Fibroblast of the aortic adventitia (primary cell): ENCODE measurements around the gene MSN. TPM values are rescaled to one million over a fixed set of nuclear protein-coding genes. Genes with fewer than 3 reads are reported as not detected.
A peak's percentile ranks its signal among the peaks of the same experiment; 100 is the strongest.
"Not testable (repeated sequence)": the region's sequence is repeated elsewhere in the genome, so short reads cannot be mapped to it uniquely, and the experiment has no call there.

Experiments used
- DNase-seq: peaks from one replicate; pipeline ENCODE4 v3.0.0-alpha.2; 2010; ENCODE audit warnings: low read depth
- H3K4me3 ChIP-seq: 2 replicates; pipeline ENCODE4 v1.5.1; 2011; ENCODE audit warnings: low read depth, mild to moderate bottlenecking, control low read depth, low read length, moderate library complexity
- total RNA-seq: library from RNA; depleted of rRNA; stranded (reverse); fragments of >200 nt; gene quantifications from 2 replicates; pipeline ENCODE4 v1.2.3, GENCODE V29; 2012; ENCODE audit warnings: low replicate concordance
- TF ChIP-seq, protein P1 (sequence below): IDR thresholded peaks from 2 replicates; pipeline ENCODE4 v1.5.1; 2011; ENCODE audit warnings: mild to moderate bottlenecking, low read length, control low read depth, inconsistent platforms; ENCODE audit not compliant: insufficient read depth

Gene MSN
- total RNA-seq, 1 donor: 335 TPM

DNA sequence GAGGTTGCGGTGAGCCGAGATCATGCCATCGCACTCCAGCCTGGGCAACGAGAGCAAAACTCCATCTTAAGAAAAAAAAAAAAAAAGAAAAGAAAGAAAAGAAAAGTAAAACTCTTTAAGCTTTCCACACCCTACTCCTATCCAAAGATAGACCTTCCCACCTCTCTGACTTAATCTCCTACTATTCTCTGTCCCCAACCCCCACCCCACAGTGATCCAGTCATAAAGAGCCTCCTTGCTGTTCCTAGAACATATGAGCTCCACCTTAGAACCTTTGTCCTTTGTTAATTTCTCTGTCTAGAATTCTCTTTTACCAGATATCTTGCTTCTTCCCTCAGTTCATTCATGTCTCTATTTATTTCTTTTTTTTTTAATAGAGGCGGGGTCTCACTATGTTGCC lies 30.1 kb upstream of the MSN start:
- no peak for DNase-seq
- TF ChIP-seq, protein P1, sequence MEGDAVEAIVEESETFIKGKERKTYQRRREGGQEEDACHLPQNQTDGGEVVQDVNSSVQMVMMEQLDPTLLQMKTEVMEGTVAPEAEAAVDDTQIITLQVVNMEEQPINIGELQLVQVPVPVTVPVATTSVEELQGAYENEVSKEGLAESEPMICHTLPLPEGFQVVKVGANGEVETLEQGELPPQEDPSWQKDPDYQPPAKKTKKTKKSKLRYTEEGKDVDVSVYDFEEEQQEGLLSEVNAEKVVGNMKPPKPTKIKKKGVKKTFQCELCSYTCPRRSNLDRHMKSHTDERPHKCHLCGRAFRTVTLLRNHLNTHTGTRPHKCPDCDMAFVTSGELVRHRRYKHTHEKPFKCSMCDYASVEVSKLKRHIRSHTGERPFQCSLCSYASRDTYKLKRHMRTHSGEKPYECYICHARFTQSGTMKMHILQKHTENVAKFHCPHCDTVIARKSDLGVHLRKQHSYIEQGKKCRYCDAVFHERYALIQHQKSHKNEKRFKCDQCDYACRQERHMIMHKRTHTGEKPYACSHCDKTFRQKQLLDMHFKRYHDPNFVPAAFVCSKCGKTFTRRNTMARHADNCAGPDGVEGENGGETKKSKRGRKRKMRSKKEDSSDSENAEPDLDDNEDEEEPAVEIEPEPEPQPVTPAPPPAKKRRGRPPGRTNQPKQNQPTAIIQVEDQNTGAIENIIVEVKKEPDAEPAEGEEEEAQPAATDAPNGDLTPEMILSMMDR: no peak
- no peak overlapping the region for H3K4me3 ChIP-seq

DNA sequence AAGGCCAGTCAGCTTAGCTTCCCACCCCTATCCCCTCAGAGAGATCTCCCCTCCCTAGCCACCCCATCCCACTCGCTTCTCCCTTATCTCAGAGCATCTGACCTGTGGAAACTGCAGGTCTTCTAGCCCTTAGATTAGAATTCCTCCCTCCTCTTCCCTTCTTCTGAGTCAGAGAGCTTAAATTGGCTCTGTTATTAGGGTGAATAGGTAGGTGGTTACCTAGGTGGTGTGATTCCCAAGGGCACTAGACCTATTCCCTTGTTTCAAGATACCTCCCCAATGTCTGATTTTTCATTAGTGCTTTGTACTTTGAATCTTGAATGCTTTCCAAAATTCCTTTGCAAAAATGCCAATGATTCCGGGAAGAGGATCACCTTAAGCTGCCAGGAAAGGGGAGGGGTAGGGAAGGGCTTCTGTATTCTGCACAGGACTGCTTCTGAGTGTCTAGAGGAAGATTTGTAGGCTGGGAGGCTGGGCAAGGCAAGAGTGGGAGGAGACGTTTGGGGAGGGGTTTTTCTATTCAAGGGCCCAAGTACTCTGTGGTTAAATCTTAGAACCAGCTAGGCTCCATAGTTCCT lies 24.5 kb upstream of the MSN start:
- peak; percentile 55 for DNase-seq
- no peak overlapping the region for H3K4me3 ChIP-seq
- TF ChIP-seq, protein P1: no peak

DNA sequence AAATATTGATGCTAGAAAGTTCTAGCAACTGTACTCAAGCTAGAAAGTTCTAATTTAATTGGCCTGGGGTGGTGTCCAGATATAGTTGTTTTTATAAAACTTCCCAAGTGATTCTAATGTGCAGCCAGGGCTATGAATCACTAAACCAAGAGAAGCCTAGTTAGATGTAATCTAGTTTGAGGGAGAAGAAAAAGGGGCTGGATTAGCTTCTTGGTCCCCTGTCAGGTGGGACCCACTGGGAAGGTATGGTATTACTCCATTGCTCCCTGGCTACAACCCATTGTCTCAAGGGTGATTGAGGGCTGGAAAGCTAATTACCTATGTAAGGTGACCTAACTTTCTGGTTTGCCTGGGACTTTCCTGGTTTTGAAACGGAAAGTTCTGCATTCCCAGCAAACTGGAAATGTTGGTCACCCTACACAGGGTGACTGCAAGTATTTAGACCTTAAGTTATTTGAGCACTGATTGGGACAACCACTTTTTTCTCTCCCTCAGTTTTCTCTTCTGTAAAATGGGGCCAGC lies 23.9 kb upstream of the MSN start:
- H3K4me3 ChIP-seq: no peak overlapping the region
- TF ChIP-seq, protein P1: no peak
- peak; percentile 51 for DNase-seq

DNA sequence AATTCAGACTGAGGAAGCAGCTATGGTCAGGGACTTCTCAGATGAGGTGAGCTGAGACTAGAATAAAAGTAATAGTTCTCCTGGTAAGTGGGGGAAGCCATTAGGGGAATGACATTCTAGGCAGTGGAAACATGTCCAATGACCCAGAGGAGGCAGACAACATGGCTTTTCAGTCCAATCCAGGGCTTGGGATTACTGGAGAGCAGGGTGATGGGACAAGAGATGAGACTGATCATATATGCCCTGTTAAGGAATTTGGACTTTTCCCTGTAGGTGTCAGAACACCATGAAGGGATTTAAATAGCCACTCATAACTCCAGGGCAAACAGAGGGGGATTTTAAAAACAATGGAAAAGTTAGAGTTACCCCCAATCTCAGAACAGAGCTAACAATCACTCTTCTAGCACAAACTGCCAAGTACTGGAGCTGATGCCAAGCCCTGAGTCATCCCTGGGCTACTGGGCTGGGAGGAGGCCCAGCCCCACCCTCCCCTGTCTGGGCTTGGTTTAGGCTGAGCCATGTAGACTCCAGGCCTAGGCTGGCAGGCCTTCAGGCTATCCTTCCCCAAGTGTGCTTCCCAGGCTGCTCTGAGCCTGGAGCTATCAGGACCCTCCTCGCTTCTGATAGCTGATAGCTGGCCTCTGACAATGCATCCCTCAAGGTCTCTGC lies 22.7 kb upstream of the MSN start:
- peak; percentile 90 for DNase-seq
- TF ChIP-seq, protein P1: no peak
- H3K4me3 ChIP-seq: no peak overlapping the region

DNA sequence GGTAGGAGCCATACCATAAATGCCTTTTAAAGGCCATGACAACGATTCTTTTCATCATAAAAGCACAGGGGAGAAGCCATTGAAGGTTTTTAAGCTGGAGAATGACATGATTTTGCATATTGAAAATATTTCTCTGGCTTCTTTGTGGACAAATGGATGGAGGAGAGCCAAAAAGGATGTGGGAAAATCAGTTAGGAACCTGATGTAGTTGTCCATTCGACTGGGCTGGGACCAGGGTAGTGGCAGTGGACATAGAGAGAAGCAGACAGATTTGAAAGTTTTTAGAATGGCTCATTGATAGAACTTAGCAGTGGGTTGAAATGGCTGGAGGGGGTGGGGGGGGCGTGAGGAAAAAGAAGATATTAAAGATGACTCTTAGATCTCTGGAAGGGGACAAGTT lies 19.7 kb upstream of the MSN start:
- no peak for DNase-seq
- TF ChIP-seq, protein P1: no peak
- H3K4me3 ChIP-seq: no peak overlapping the region

DNA sequence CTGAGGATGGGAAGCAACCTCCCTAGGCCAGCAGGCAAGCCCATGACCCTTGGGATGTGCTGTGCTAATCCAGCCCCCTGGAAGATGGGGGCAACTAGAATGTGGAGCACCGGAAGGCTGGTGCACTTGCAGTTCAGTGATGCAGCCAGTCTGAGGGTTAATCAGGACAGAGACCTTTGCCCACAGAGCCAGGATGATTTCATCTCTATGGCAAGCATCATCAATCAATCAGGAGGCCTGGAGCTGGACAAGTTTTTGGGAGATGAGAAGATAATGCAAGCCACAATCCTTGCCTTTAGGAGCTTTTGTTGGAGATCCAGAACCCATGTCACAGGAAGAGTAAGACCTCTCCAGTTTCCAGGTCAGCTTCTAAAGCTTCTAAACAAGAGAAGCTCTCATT lies 15.4 kb upstream of the MSN start:
- no peak overlapping the region for H3K4me3 ChIP-seq
- TF ChIP-seq, protein P1: no peak
- no peak for DNase-seq

DNA sequence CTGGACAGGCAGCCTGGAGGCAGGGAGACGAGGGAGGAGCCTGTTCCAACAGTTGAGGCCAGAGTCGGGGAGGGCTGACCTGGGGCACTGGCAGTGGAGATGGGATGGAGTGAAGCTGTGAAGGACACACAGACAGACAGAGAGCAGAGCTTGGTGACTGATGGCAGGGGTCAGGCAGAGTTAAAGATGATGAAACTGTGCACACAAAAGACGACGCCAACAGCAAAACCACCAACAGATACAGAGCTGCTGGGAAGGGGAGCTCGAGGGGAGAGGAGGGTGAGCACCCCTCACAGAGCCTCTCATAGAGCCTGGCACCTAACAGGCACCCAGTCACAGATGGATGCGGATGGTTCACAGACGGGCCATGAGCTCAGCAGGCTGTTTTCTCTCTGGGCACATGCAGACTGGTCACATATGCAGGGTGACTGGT lies 10.4 kb upstream of the MSN start:
- DNase-seq, H3K4me3 ChIP-seq: not testable (repeated sequence)
